ENCODE data around the gene WFIKKN2. TPM values are rescaled to one million over a fixed set of nuclear protein-coding genes. Genes with fewer than 3 reads are reported as not detected.

Gene WFIKKN2
- total and polyA plus RNA-seq, 2 of the 13 experiments (the other 11 are each of a cell fraction or from before 2014, with no cell fraction given), result not detected

- TF ChIP-seq ZBTB14 (CRISPR knock-in tag; IDR thresholded peaks at IDR 0.05) (no peak), PHF5A (CRISPR knock-in tag; IDR thresholded peaks at IDR 0.05; ENCODE audit: low read depth, unreplicated experiment) (no peak), ZNF232 (CRISPR knock-in tag; IDR thresholded peaks at IDR 0.05; ENCODE audit: borderline replicate concordance) (peak; percentile 90), IRX3 (CRISPR knock-in tag; IDR thresholded peaks at IDR 0.05; ENCODE audit: borderline replicate concordance, low read depth) (0 out of 2 replicates have a peak, but pooled peaks have one; percentile 20), ZBTB7B (CRISPR knock-in tag; IDR thresholded peaks at IDR 0.05) (0 out of 2 replicates have a peak, but pooled peaks have one; percentile 12), KDM5A (IDR thresholded peaks at IDR 0.05; ENCODE audit: borderline replicate concordance, low read length) (peak; percentile 40; the same call in 1 of the 2 replicates), ZNF556 (CRISPR knock-in tag; IDR thresholded peaks at IDR 0.05; ENCODE audit: borderline replicate concordance) (no peak; the same call in 1 of the 2 replicates), E2F1 (CRISPR knock-in tag; IDR thresholded peaks at IDR 0.05) (peak; percentile 65; the same call in 1 of the 2 replicates), NFATC3 (CRISPR knock-in tag; IDR thresholded peaks at IDR 0.05) (peak; percentile 52; the same call in 1 of the 2 replicates), TRIM24 (CRISPR knock-in tag; IDR thresholded peaks at IDR 0.05) (no peak), ZBTB2 (CRISPR knock-in tag; IDR thresholded peaks at IDR 0.05; ENCODE audit: low read depth) (no peak; the same call in 1 of the 2 replicates), ZNF432 (CRISPR knock-in tag; IDR thresholded peaks at IDR 0.05; ENCODE audit: borderline replicate concordance) (no peak), ZNF605 (CRISPR knock-in tag; IDR thresholded peaks at IDR 0.05) (peak; percentile 56; the same call in 1 of the 2 replicates), SP4 (CRISPR knock-in tag; IDR thresholded peaks at IDR 0.05) (no peak), ZNF496 (CRISPR knock-in tag; IDR thresholded peaks at IDR 0.05; ENCODE audit: insufficient replicate concordance) (no peak), NFAT5 (CRISPR knock-in tag; IDR thresholded peaks at IDR 0.05) (peak; percentile 70; the same call in 1 of the 2 replicates), ZNF746 (CRISPR knock-in tag; IDR thresholded peaks at IDR 0.05) (0 out of 2 replicates have a peak, but pooled peaks have one; percentile 3), ZNF569 (CRISPR knock-in tag; IDR thresholded peaks at IDR 0.05; ENCODE audit: borderline replicate concordance) (no peak), MIER3 (CRISPR knock-in tag; IDR thresholded peaks at IDR 0.05; ENCODE audit: borderline replicate concordance) (0 out of 2 replicates have a peak, but pooled peaks have one; percentile 4), PHF21A (CRISPR knock-in tag; IDR thresholded peaks at IDR 0.05) (no peak)
Observed at GRCh38 chr17:50866950-50867362, 31.6 kb downstream of the WFIKKN2 start (continued).
